ENCODE results near the gene FREM2. TPM values are rescaled to one million over a fixed set of nuclear protein-coding genes. Genes with fewer than 3 reads are reported as not detected.
A peak's percentile ranks its signal among the peaks of the same experiment; 100 is the strongest.

FREM2 gene
- total RNA-seq, 1 experiment from 2014 or later: 3.8 TPM

DNA sequence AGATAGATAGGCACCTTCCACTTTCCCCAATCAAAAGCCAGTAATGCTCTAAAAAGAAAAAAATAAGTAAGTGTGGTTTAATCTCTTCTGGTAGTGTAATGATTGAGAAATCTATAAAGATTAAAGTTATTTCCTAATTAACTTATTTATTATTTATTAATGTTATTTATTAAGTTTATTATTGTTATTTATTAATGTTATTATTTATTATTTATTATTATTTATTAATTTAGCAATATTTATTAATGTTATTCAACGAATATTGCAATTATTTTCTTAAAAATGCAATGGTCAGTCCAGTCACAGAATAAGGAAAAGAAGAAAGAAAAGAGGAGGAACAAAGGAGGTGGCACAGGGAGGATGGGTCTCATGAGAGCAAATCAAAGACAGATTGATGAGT lies 100.7 kb downstream of the FREM2 start:
- no peak for TF ChIP-seq EZH2 (IDR thresholded peaks at IDR 0.05; ENCODE audit: borderline replicate concordance, low read depth, low read length, poor library complexity, severe bottlenecking)

DNA sequence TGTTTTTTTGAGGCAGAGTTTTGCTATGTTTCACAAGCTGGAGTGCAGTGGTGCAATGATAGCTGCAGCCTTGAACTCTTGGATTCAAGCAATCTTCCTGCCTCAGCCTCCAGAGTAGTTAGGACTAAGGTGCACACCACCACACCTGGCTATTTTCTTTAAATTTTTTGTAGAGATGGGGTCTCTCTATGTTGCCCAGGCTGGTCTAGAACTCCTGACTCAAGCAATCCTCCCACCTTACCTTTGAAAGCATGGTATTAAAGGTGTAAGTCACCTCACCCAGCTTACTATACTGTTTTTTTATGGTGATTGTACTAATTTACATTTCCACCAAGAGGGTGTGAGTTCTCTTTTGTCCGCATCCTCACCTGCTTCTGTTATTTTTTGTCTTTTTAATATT lies 110.0 kb downstream of the FREM2 start:
- Histone ChIP-seq H3K27me3 (replicated peaks; ENCODE audit: insufficient read depth, low read depth, low read length, poor library complexity) (no peaks in the 10 kb centered on the region), H3K4me1 (ENCODE audit: insufficient read depth, low read length, poor library complexity, severe bottlenecking) (no peaks in the 10 kb centered on the region), H3K9me3 (ENCODE audit: low read depth, low read length, poor library complexity, severe bottlenecking) (no peaks in the 10 kb centered on the region), H3K4me3 (ENCODE audit: low read depth, low read length, poor library complexity, severe bottlenecking) (no peak overlapping the region), H3K36me3 (ENCODE audit: insufficient read depth, low read length, poor library complexity, severe bottlenecking) (no peaks in the 10 kb centered on the region), H3K27ac (ENCODE audit: low read depth, low read length, poor library complexity, severe bottlenecking) (no peak overlapping the region)
- no TSS peak for BruUV-seq (replicated peaks)
- intact Hi-C loops (cut with micrococcal nuclease; ENCODE audit: unreplicated experiment): no loop called here
- CTCF ChIA-PET: no interaction called here
- POLR2A ChIA-PET (ENCODE audit: low non-redundant PET): no interaction called here
- TF ChIP-seq EZH2 (IDR thresholded peaks at IDR 0.05; ENCODE audit: borderline replicate concordance, low read depth, low read length, poor library complexity, severe bottlenecking): no peak
- TF ChIP-seq, protein P1, sequence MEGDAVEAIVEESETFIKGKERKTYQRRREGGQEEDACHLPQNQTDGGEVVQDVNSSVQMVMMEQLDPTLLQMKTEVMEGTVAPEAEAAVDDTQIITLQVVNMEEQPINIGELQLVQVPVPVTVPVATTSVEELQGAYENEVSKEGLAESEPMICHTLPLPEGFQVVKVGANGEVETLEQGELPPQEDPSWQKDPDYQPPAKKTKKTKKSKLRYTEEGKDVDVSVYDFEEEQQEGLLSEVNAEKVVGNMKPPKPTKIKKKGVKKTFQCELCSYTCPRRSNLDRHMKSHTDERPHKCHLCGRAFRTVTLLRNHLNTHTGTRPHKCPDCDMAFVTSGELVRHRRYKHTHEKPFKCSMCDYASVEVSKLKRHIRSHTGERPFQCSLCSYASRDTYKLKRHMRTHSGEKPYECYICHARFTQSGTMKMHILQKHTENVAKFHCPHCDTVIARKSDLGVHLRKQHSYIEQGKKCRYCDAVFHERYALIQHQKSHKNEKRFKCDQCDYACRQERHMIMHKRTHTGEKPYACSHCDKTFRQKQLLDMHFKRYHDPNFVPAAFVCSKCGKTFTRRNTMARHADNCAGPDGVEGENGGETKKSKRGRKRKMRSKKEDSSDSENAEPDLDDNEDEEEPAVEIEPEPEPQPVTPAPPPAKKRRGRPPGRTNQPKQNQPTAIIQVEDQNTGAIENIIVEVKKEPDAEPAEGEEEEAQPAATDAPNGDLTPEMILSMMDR (conservative IDR thresholded peaks at IDR 0.05; ENCODE audit: low read depth, low read length): no peak
- no peak for DNase-seq (ENCODE audit: low spot score)

More for the DNA sequence above, 100.7 kb downstream of the FREM2 start:
- H3K4me1 ChIP-seq (ENCODE audit: insufficient read depth, low read length, poor library complexity, severe bottlenecking): no peaks in the 10 kb centered on the region
- H3K27me3 ChIP-seq (replicated peaks; ENCODE audit: insufficient read depth, low read depth, low read length, poor library complexity): no peaks in the 10 kb centered on the region
- intact Hi-C loops (cut with micrococcal nuclease; ENCODE audit: unreplicated experiment): no loop called here
- no peaks in the 10 kb centered on the region for H3K36me3 ChIP-seq (ENCODE audit: insufficient read depth, low read length, poor library complexity, severe bottlenecking)
- H3K9me3 ChIP-seq (ENCODE audit: low read depth, low read length, poor library complexity, severe bottlenecking): no peaks in the 10 kb centered on the region
- POLR2A ChIA-PET (ENCODE audit: low non-redundant PET): no interaction called here
- no peak overlapping the region for H3K27ac ChIP-seq (ENCODE audit: low read depth, low read length, poor library complexity, severe bottlenecking)
- H3K4me3 ChIP-seq (ENCODE audit: low read depth, low read length, poor library complexity, severe bottlenecking): no peak overlapping the region
- no TSS peak for BruUV-seq (replicated peaks)
- CTCF ChIA-PET: no interaction called here
- DNase-seq (ENCODE audit: low spot score): no peak

DNA sequence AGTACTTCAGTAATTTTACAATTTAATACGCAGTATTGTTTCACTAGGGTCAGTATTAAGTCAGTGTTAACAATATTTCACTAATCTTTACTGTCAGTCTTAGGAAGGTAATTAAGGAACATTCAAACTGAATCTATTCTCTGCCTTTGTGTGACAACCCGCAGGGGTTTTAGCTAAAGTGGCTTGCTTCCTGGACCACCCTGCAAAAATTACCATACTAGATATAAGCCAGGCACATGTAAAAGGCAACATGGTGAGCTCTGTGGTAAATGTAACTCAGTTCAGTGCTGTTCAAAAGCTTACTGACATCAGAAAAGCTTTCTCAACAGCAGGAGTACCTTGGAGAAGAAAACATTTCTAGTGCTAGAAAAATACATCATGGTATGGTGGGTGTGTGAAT lies 116.7 kb downstream of the FREM2 start:
- Histone ChIP-seq H3K4me3 (ENCODE audit: low read depth, low read length, poor library complexity, severe bottlenecking) (peak overlapping the region; percentile 8), H3K27ac (ENCODE audit: low read depth, low read length, poor library complexity, severe bottlenecking) (peak overlapping the region; percentile 43), H3K27me3 (replicated peaks; ENCODE audit: insufficient read depth, low read depth, low read length, poor library complexity) (no peaks in the 10 kb centered on the region), H3K36me3 (ENCODE audit: insufficient read depth, low read length, poor library complexity, severe bottlenecking) (no peaks in the 10 kb centered on the region), H3K9me3 (ENCODE audit: low read depth, low read length, poor library complexity, severe bottlenecking) (peaks cover 5% of the 10 kb centered on the region), H3K4me1 (ENCODE audit: insufficient read depth, low read length, poor library complexity, severe bottlenecking) (peaks cover 24% of the 10 kb centered on the region)
- ChIA-PET POLR2A (ENCODE audit: low non-redundant PET) (no interaction called here), CTCF (interaction anchor here (1.5 kb wide), 1 partner anchor 39 kb away, joined by 5 read pairs; no protein-coding TSS in a partner anchor)
- intact Hi-C loops (cut with micrococcal nuclease; ENCODE audit: unreplicated experiment): no loop called here
- DNase-seq (ENCODE audit: low spot score): peak; percentile 94
- TF ChIP-seq, protein P1 (conservative IDR thresholded peaks at IDR 0.05; ENCODE audit: low read depth, low read length): no peak
- TF ChIP-seq EZH2 (IDR thresholded peaks at IDR 0.05; ENCODE audit: borderline replicate concordance, low read depth, low read length, poor library complexity, severe bottlenecking): no peak
- BruUV-seq (replicated peaks): no TSS peak

GRCh38 chr13:38804061-38804460 lies 117.2 kb downstream of the FREM2 start:
- Histone ChIP-seq H3K4me1 (ENCODE audit: insufficient read depth, low read length, poor library complexity, severe bottlenecking) (peaks cover 24% of the 10 kb centered on the region), H3K27ac (ENCODE audit: low read depth, low read length, poor library complexity, severe bottlenecking) (peak overlapping the region; percentile 43), H3K27me3 (replicated peaks; ENCODE audit: insufficient read depth, low read depth, low read length, poor library complexity) (no peaks in the 10 kb centered on the region), H3K4me3 (ENCODE audit: low read depth, low read length, poor library complexity, severe bottlenecking) (peak overlapping the region; percentile 8), H3K9me3 (ENCODE audit: low read depth, low read length, poor library complexity, severe bottlenecking) (peaks cover 11% of the 10 kb centered on the region), H3K36me3 (ENCODE audit: insufficient read depth, low read length, poor library complexity, severe bottlenecking) (no peaks in the 10 kb centered on the region)
- no peak for DNase-seq (ENCODE audit: low spot score)
- ChIA-PET POLR2A (ENCODE audit: low non-redundant PET) (no interaction called here), CTCF (interaction anchor here (1.5 kb wide), 1 partner anchor 40 kb away, joined by 5 read pairs; no protein-coding TSS in a partner anchor)
- intact Hi-C loops (cut with micrococcal nuclease; ENCODE audit: unreplicated experiment): no loop called here
- TF ChIP-seq, protein P1 (conservative IDR thresholded peaks at IDR 0.05; ENCODE audit: low read depth, low read length): no peak
- TF ChIP-seq EZH2 (IDR thresholded peaks at IDR 0.05; ENCODE audit: borderline replicate concordance, low read depth, low read length, poor library complexity, severe bottlenecking): no peak
- BruUV-seq (replicated peaks): no TSS peak
